K562 (cell line): ENCODE data around the gene ZBTB47. TPM values are rescaled to one million over a fixed set of nuclear protein-coding genes. Genes with fewer than 3 reads are reported as not detected.

Experiments used
- ATAC-seq: fragments of 200-7000 bp; cut with Tn5 transposase; 3 replicates; pipeline ENCODE4 v1.9.1; 2020; ENCODE audit warnings: moderate library complexity
- BruUV-seq: library from RNA; stranded (reverse); fragments of 400-500 nt; replicated peaks from 2 replicates; lab custom pipeline; 2021; lab: Mats Ljungman, UMichigan
- CTCF ChIA-PET: fragments of 300-600 bp; formaldehyde crosslinking; extraction: SDS; loops from one replicate; lab custom pipeline; 2021; ENCODE audit warnings: low intra/inter-chr PET ratio; lab: Yijun Ruan, JAX
- POLR2A ChIA-PET: fragments of 300-600, 350-650 bp; sonication (Branson Sonifier 250); formaldehyde crosslinking; extraction: SDS; loops from one replicate; lab custom pipeline; 2021; ENCODE audit warnings: antibody characterized with exemption, inconsistent platforms; lab: Yijun Ruan, JAX
- DNase-seq, 4 experiments: peaks; one replicate each; pipeline versions ENCODE4 v3.0.0 to v3.0.0-alpha.2; 2011 to 2018; ENCODE audit warnings: low spot score in 3 of 4, mixed read lengths in 3 of 4; ENCODE audit errors: extremely low read depth in 1 of 4
- FAIRE-seq: peaks from 2 replicates; lab custom pipeline; 2011; peaks lifted over from hg19 to GRCh38; lab: Jason Lieb, UNC
- H2AFZ ChIP-seq: 2 replicates; pipeline ENCODE4 v1.6.0; 2011; ENCODE audit warnings: low read depth, low read length, control low read depth, inconsistent platforms
- H3K27ac ChIP-seq: fragments of 200-600 bp; 3 replicates; pipeline ENCODE4 v1.8.0; 2011; ENCODE audit warnings: low read depth, mild to moderate bottlenecking, control low read depth, inconsistent platforms, low read length, moderate library complexity, mixed read lengths; ENCODE audit errors: extremely low read depth
- H3K27me3 ChIP-seq, 2 experiments: fragments of 300-600 bp in 1 of 2; 2 replicates in 1 of 2; 3 replicates in 1 of 2; pipeline versions ENCODE4 v1.6.0 to v1.8.0; 2011; ENCODE audit warnings: inconsistent platforms in 2 of 2, low read length in 2 of 2, mild to moderate bottlenecking in 1 of 2, mixed read lengths in 1 of 2, moderate library complexity in 1 of 2; ENCODE audit not compliant: control insufficient read depth in 2 of 2, insufficient read depth in 2 of 2
- H3K36me3 ChIP-seq: fragments of 300-600 bp; 3 replicates; pipeline ENCODE4 v1.8.0; 2011; ENCODE audit warnings: mild to moderate bottlenecking, low read length, inconsistent platforms; ENCODE audit not compliant: control insufficient read depth, insufficient read depth
- H3K4me1 ChIP-seq, 2 experiments: fragments of 200-600 bp in 1 of 2; replicated peaks in 1 of 2; 2 replicates in 1 of 2; 3 replicates in 1 of 2; pipeline versions ENCODE4 v1.5.1 to v1.8.0; 2011; ENCODE audit warnings: inconsistent platforms in 2 of 2, low read length in 2 of 2, mild to moderate bottlenecking in 1 of 2, mixed read lengths in 1 of 2, moderate library complexity in 1 of 2; ENCODE audit not compliant: control insufficient read depth in 2 of 2, insufficient read depth in 2 of 2
- H3K4me2 ChIP-seq: 2 replicates; pipeline ENCODE4 v1.6.1; 2011; ENCODE audit warnings: low read length, control low read depth, inconsistent platforms, mixed read lengths; ENCODE audit not compliant: insufficient read depth
- H3K4me3 ChIP-seq: fragments of 200-600 bp; sonication (generic), shearing (Covaris generic); 2 replicates; pipeline ENCODE4 v1.5.1; 2016; ENCODE audit warnings: control low read depth, inconsistent platforms
- H3K79me2 ChIP-seq: fragments of 200-600 bp; 3 replicates; pipeline ENCODE4 v1.8.0; 2011; ENCODE audit warnings: low read length, inconsistent platforms; ENCODE audit not compliant: control insufficient read depth, insufficient read depth
- H3K9ac ChIP-seq, 2 experiments: 2 replicates each; pipeline versions ENCODE4 v1.6.0 to v1.6.1; 2011; ENCODE audit warnings: low read depth in 2 of 2, low read length in 2 of 2, control low read depth in 1 of 2, inconsistent platforms in 1 of 2, mild to moderate bottlenecking in 1 of 2, mixed read lengths in 1 of 2; ENCODE audit not compliant: insufficient read depth in 1 of 2
- H3K9me1 ChIP-seq: one replicate; pipeline ENCODE4 v1.6.0; 2011; ENCODE audit warnings: inconsistent platforms, mild to moderate bottlenecking, low read length, moderate library complexity; ENCODE audit not compliant: control insufficient read depth, insufficient read depth
- H3K9me3 ChIP-seq: replicated peaks from 2 replicates; pipeline ENCODE4 v1.5.1; 2011; ENCODE audit warnings: low read depth, low read length, inconsistent platforms; ENCODE audit not compliant: control insufficient read depth, insufficient read depth
- H4K20me1 ChIP-seq: replicated peaks from 2 replicates; pipeline ENCODE4 v1.6.1; 2011; ENCODE audit warnings: low read length, inconsistent platforms, mixed read lengths; ENCODE audit not compliant: control insufficient read depth, insufficient read depth
- MEIS2 ChIP-seq: fragments of 450-650 bp; IDR thresholded peaks from 2 replicates; pipeline ENCODE4 v1.6.1; 2014; ENCODE audit warnings: mild to moderate bottlenecking; ENCODE audit not compliant: partially characterized antibody
- PTRF ChIP-seq: fragments of 450-650 bp; IDR thresholded peaks from 2 replicates; pipeline ENCODE4 v1.6.1; 2016; ENCODE audit warnings: mild to moderate bottlenecking, missing genetic modification characterization, missing compliant biosample characterization
- TAF7 ChIP-seq: fragments of 450-650 bp; IDR thresholded peaks from 2 replicates; pipeline ENCODE4 v1.6.1; 2016; ENCODE audit warnings: missing genetic modification characterization, missing compliant biosample characterization
- ZBTB26 ChIP-seq: fragments of 450-650 bp; formaldehyde crosslinking; IDR thresholded peaks from 2 replicates; pipeline ENCODE4 v1.4.0; 2022; ENCODE audit warnings: missing genetic modification characterization
- ZNF785 ChIP-seq: fragments of 250-450 bp; sonication (Bioruptor Pico); IDR thresholded peaks from 2 replicates; pipeline ENCODE4 v1.4.0; 2020; ENCODE audit warnings: mild to moderate bottlenecking
- WGBS: fragments of 100-300 bp; shearing (Covaris generic); methylation state at CpG from one replicate; pipeline ENCODE4 v1.1.6; 2016; ENCODE audit warnings: low coverage, mixed read lengths; ENCODE audit not compliant: insufficient coverage; ENCODE audit errors: missing lambda C conversion rate; 5-methylcytosine and 5-hydroxymethylcytosine counted together
- in situ Hi-C: fragments of 300-500 bp; cut with MboI; formaldehyde crosslinking; loops from 4 replicates; pipeline ENCODE4 v1.15.0; 2018; ENCODE audit warnings: inconsistent platforms, mixed read lengths
- intact Hi-C: fragments of 100-400 bp; cut with micrococcal nuclease; formaldehyde crosslinking; loops from 2 replicates; pipeline ENCODE4 v1.14.2; 2022
- polyA plus RNA-seq, 8 experiments: library from polyadenylated mRNA; depleted of rRNA in 4 of 8; stranded (reverse) in 5 of 8; unstranded in 3 of 8; fragments of >200 nt; fragmentation: Nextera tagmentation in 2 of 8; fragmentation: Illumina TruSeq in 1 of 8; extraction: Ambion mirVana in 2 of 8; extraction: Trizol in 1 of 8; gene quantifications; 2 replicates each; pipeline versions ENCODE4 v1.2.1 to v1.2.3, GENCODE V29; 2011 to 2014; ENCODE audit warnings: inconsistent platforms in 1 of 8, missing spikeins in 1 of 8
- total RNA-seq, 7 experiments: library from RNA; depleted of rRNA in 6 of 7; stranded (reverse); fragments of >200 nt in 6 of 7; fragmentation: Illumina TruSeq in 2 of 7; extraction: Trizol in 2 of 7; gene quantifications; 2 replicates each; pipeline versions ENCODE4 v1.2.1 to v1.2.3, GENCODE V29; 2011 to 2021; ENCODE audit warnings: low replicate concordance in 1 of 7

ZBTB47 gene
- total and polyA plus RNA-seq, 9 of the 15 experiments (the other 6 are each of a cell fraction or from before 2014, with no cell fraction given) = 0.11 to 4.6 (median 1.7) TPM; not detected in 1

- BruUV-seq = no TSS peak
- CTCF ChIA-PET = no interaction called here
- H3K27ac ChIP-seq = no peak overlapping the region
- WGBS = 2% methylated on average over 8 of the region's 8 CpGs
- H3K36me3 ChIP-seq = no peaks in the 10 kb centered on the region
- TF ChIP-seq ZBTB26 = no peak
- no peak for TF ChIP-seq ZNF785 (CRISPR knock-in tag)
- no peak for TF ChIP-seq PTRF (tag)
- TF ChIP-seq MEIS2 = no peak
- TF ChIP-seq TAF7 = no peak
- H4K20me1 ChIP-seq = peaks cover 15% of the 10 kb centered on the region; the same call in 1 of the 2 replicates
- H3K9ac ChIP-seq = no peak overlapping the region
- ATAC-seq (no peak), DNase-seq (no peak), FAIRE-seq (no peak)
- in situ Hi-C loops = no loop called here
- intact Hi-C loops = no loop called here
- H3K79me2 ChIP-seq = no peaks in the 10 kb centered on the region
- no peak overlapping the region for H3K4me2 ChIP-seq
- H3K9me1 ChIP-seq = peaks cover 5% of the 10 kb centered on the region
- H3K4me3 ChIP-seq = no peak overlapping the region
- POLR2A ChIA-PET = interaction anchor here (0.6 to 1.2 kb wide), 3 partner anchors 8 to 50 kb away, joined by 3 to 6 read pairs (median 4); no protein-coding TSS in a partner anchor
- H3K9me3 ChIP-seq = no peaks in the 10 kb centered on the region
- H3K4me1 ChIP-seq = peaks cover 0 to 12% of the 10 kb centered on the region in 2 experiments; a peak in 1 of 5 replicates
- no peak overlapping the region for H2AFZ ChIP-seq
- H3K27me3 ChIP-seq = peaks cover 12 to 44% of the 10 kb centered on the region in 2 experiments
Observed at GRCh38 chr3:42704136-42704841, 50.8 kb downstream of the ZBTB47 start.
